ENCODE measurements around the gene RNF13. TPM values are rescaled to one million over a fixed set of nuclear protein-coding genes. Genes with fewer than 3 reads are reported as not detected.

The RNF13 gene
- total RNA-seq, 2 donors from 2014 or later, result 21.3 to 32.7 TPM

DNA sequence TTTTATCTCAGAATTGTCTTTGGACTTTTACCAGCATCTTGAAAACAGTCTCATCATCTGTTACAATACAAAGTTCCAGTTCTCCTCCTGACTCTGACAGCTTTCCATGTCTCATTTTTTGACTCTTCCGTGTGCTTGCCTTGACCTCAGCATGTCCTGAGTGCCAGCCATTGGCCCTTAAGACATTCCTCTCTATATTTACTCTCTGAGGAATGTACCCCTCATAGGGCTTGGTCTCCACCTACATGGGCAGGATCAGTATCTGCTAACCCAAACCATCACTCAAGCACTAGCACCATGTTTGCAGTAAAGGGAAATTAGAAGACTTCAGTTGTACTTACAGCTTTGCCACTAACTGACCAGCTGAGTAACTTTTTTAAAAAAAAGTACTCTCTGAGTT lies 36.8 kb upstream of the RNF13 start:
- Mint-ChIP-seq H3K4me1 (peaks cover 6% of the 10 kb centered on the region), H3K27me3 (ENCODE audit: insufficient read depth) (no peaks in the 10 kb centered on the region), H3K27ac (no peak overlapping the region), H3K4me3 (no peak overlapping the region), H3K9me3 (no peaks in the 10 kb centered on the region), H3K36me3 (ENCODE audit: low read depth) (no peaks in the 10 kb centered on the region)
- Histone ChIP-seq H3K4me3 (ENCODE audit: low read length) (no peak overlapping the region), H3K9ac (ENCODE audit: extremely low read depth, low read length, poor library complexity, severe bottlenecking) (no peak overlapping the region), H3K27ac (ENCODE audit: low read depth, low read length) (no peak overlapping the region), H3K36me3 (ENCODE audit: control insufficient read depth, insufficient read depth, low read length) (no peaks in the 10 kb centered on the region), H3K27me3 (ENCODE audit: control insufficient read depth, insufficient read depth, low read length, poor library complexity, severe bottlenecking) (no peaks in the 10 kb centered on the region), H3K9me3 (ENCODE audit: control insufficient read depth, low read length) (no peaks in the 10 kb centered on the region), H3K4me1 (ENCODE audit: control insufficient read depth, insufficient read depth, low read length) (peaks cover 3% of the 10 kb centered on the region)
- TF ChIP-seq, protein P1, sequence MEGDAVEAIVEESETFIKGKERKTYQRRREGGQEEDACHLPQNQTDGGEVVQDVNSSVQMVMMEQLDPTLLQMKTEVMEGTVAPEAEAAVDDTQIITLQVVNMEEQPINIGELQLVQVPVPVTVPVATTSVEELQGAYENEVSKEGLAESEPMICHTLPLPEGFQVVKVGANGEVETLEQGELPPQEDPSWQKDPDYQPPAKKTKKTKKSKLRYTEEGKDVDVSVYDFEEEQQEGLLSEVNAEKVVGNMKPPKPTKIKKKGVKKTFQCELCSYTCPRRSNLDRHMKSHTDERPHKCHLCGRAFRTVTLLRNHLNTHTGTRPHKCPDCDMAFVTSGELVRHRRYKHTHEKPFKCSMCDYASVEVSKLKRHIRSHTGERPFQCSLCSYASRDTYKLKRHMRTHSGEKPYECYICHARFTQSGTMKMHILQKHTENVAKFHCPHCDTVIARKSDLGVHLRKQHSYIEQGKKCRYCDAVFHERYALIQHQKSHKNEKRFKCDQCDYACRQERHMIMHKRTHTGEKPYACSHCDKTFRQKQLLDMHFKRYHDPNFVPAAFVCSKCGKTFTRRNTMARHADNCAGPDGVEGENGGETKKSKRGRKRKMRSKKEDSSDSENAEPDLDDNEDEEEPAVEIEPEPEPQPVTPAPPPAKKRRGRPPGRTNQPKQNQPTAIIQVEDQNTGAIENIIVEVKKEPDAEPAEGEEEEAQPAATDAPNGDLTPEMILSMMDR (conservative IDR thresholded peaks at IDR 0.05), result no peak
- WGBS, 2 experiments (ENCODE audit: insufficient coverage in 1 of 2, insufficient read length in 1 of 2), result 78 to 87% methylated on average over 1 of the region's 1 CpG
- no peak for DNase-seq

DNA sequence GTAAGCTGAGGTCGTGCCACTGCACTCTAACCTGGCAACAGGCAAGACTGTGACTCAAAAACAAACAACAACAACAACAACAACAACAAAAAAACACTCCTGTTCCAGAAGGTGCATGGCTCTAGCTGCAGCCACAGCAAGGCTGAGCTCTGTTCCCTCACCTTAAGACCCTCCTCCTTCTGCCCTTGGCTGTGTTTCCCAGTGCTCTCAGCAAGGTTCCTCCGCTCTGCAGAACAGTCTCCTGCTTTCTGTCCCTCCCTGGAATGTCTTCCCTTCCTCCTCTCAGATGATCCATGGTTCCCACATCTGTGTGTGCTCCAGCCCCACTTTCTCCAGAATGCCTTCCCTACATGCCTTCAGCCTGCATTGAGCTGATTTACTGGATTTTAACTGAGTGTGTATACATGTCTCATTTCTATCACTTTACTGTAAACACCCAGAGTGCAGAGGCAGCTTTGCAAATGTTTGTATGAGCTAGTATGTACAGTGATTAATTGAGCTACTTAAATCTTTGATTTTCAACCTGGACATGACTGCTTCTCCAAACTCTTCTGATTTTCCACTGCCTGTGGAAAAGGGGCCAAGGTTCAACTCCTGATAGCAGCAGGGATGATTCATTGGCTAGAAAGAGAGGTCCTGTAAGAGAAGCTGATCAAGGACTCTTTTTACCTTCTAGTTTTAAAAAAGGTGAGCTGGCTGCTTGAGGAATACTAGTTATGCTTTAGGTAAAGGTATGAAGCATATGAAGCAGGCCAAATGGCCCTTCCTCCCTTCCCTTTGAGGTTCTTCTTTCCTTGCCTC lies 35.4 kb upstream of the RNF13 start:
- 88 to 89% methylated on average over 2 of the region's 2 CpGs for WGBS, 2 experiments (ENCODE audit: insufficient coverage in 1 of 2, insufficient read length in 1 of 2)
- no peak overlapping the region for H3K27ac ChIP-seq (ENCODE audit: low read depth, low read length)
- no peaks in the 10 kb centered on the region for H3K9me3 ChIP-seq (ENCODE audit: control insufficient read depth, low read length)
- H3K36me3 ChIP-seq (ENCODE audit: control insufficient read depth, insufficient read depth, low read length), result no peaks in the 10 kb centered on the region
- H3K4me3 ChIP-seq (ENCODE audit: low read length), result no peak overlapping the region
- peaks cover 2% of the 10 kb centered on the region for H3K4me1 ChIP-seq (ENCODE audit: control insufficient read depth, insufficient read depth, low read length)
- no peak for DNase-seq
- no peak overlapping the region for H3K27ac Mint-ChIP-seq
- no peak overlapping the region for H3K9ac ChIP-seq (ENCODE audit: extremely low read depth, low read length, poor library complexity, severe bottlenecking)
- no peaks in the 10 kb centered on the region for H3K9me3 Mint-ChIP-seq
- no peaks in the 10 kb centered on the region for H3K36me3 Mint-ChIP-seq (ENCODE audit: low read depth)
- no peaks in the 10 kb centered on the region for H3K27me3 ChIP-seq (ENCODE audit: control insufficient read depth, insufficient read depth, low read length, poor library complexity, severe bottlenecking)
- TF ChIP-seq, protein P1 (conservative IDR thresholded peaks at IDR 0.05), result no peak
- peaks cover 6% of the 10 kb centered on the region for H3K4me1 Mint-ChIP-seq
- no peaks in the 10 kb centered on the region for H3K27me3 Mint-ChIP-seq (ENCODE audit: insufficient read depth)
- H3K4me3 Mint-ChIP-seq, result no peak overlapping the region

DNA sequence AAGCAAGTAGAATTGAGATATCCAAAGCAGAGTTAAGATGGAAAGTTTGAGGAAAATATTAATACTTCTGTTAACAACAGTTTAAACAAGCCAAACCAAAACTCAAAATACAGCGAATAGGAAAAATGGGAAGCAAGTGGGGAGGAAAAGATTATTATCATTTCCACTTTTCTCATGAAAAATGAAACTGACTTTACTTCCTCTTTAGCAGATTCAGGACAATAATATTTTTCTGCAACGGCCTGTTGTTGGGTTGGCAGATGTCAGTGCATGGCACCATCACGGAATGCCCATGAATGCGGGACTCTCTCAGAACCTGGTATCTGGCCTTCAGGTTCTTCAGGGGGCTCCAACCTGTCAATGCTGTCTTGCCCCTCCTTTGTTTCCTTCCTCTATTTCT lies 31.8 kb upstream of the RNF13 start:
- Mint-ChIP-seq H3K9me3 (no peaks in the 10 kb centered on the region), H3K4me3 (no peak overlapping the region), H3K27ac (no peak overlapping the region), H3K4me1 (peaks cover 2% of the 10 kb centered on the region), H3K27me3 (ENCODE audit: insufficient read depth) (no peaks in the 10 kb centered on the region), H3K36me3 (ENCODE audit: low read depth) (no peaks in the 10 kb centered on the region)
- no peaks in the 10 kb centered on the region for H3K4me1 ChIP-seq (ENCODE audit: control insufficient read depth, insufficient read depth, low read length)
- no peaks in the 10 kb centered on the region for H3K36me3 ChIP-seq (ENCODE audit: control insufficient read depth, insufficient read depth, low read length)
- TF ChIP-seq, protein P1 (conservative IDR thresholded peaks at IDR 0.05), result no peak
- no peak for DNase-seq
- no peaks in the 10 kb centered on the region for H3K27me3 ChIP-seq (ENCODE audit: control insufficient read depth, insufficient read depth, low read length, poor library complexity, severe bottlenecking)
- no peak overlapping the region for H3K27ac ChIP-seq (ENCODE audit: low read depth, low read length)
- H3K9ac ChIP-seq (ENCODE audit: extremely low read depth, low read length, poor library complexity, severe bottlenecking), result no peak overlapping the region
- no peak overlapping the region for H3K4me3 ChIP-seq (ENCODE audit: low read length)
- 92 to 96% methylated on average over 3 to 4 of the region's 4 CpGs for WGBS, 2 experiments (ENCODE audit: insufficient coverage in 1 of 2, insufficient read length in 1 of 2)
- H3K9me3 ChIP-seq (ENCODE audit: control insufficient read depth, low read length), result no peaks in the 10 kb centered on the region
